Stimulated activated CD4-positive, alpha-beta T cell treated with anti-CD3 and anti-CD28 coated beads, Interleukin-15, amount 100 ng/mL, for 1 hour (primary cell): Measurements from ENCODE around the gene ENO3.
A peak's percentile ranks its signal among the peaks of the same experiment; 100 is the strongest.

Source experiments
- DNase-seq, 2 donors: peaks; one replicate each; pipeline ENCODE4 v3.0.0-alpha.2; 2020; ENCODE audit warnings: low read depth in 1 of 2, low spot score in 1 of 2

ENO3 gene

DNA sequence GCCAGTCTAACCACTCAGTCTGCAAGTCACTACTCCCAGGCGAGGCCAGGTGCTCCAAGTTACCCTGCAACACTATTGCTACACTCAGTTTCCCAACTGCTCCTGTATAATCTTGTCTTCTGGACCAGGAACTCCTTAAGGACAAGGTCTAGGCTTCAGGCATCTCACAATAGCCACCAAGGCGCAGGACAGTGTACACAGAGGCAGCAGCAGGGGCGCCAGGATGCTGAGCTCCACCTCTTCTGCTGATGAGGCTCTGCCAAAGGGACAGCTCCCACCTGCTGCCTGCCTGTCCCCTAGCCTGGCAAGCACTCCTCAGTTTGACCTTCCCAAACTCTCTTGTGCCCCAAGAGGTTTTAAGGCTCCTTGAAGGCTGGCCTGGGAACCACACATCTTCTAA lies 14.5 kb upstream of the ENO3 start:
- no peak for DNase-seq

DNA sequence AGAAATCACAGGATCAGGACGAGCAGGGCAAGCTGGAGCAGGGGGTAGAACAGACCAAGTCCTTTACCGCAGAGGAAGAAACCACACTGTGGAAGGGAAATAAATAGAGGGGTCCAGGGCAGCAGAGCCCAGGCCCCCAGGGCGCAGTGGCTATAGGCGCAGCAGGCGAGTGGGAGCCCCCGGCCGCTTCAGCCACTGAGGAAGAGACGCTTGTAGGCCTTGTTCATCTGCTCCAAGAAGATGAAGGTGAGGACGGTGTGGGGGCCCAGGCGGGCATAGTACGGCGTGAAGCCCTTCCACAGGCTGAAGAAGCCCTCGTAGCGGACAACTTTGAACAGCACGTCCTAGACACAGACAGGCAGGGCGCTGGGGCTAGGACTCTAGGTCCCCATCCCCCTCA lies 13.4 kb upstream of the ENO3 start:
- DNase-seq = no peak

DNA sequence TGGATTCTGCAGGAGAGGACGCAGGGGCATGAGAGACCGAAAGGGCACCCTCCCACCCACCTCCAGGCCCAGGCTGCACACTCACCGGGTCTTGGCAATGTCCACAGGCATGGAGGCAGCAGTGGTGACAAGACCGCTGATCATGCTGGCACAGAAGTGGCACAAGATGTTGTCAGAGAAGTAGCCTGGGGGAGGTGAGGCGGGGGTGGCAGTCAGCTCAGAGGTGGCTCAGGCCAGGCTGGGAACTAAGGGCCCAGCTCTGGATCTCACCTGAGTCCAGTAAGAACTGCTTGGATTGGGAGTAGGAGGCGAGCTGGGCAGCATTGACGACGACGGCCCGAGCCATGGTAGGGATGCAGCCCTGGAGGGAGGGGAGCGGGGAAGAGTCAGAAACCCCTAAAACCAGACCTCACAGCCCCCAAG lies 12.8 kb upstream of the ENO3 start:
- no peak for DNase-seq

DNA sequence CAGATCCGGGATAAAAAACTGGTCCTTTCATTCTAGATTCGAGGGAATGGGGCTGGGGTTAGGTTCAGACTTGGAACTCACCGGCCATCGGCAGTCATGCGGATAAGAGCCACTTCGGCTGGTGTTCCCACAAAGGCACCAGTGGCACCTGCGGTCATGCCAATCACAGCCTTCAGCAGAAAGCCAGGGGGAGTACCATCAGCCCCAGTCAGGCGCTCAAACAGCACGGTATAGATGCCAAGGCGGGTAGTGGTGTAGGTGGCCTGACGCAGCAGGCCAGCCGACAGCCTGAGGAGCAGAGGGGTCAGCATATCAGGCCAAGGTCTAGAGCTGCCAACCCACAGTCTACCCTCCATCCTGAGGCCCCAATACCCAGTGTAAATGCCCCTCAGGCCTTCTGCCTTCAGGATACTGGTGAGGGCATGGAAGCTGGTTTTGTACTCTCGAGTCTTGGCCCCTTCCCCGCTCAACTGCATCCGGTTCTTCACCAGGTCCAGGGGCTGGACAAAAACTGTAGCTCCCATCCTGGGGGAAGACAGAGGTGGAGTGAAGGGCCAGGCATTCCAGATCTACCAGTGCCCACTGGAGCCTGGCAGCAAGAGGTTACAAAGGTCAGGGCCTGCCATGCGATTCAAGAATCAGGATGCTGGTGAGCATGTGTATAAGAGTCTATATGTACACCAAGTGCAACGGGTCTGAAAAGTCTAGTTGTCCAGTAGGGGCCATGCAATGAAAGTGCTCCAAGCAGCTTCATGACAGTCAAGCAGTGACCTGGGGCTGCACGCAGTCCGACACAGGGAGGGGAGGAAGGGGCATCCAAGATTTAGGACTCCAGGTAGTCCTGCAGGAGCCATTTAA lies 12.0 kb upstream of the ENO3 start:
- DNase-seq = no peak

DNA sequence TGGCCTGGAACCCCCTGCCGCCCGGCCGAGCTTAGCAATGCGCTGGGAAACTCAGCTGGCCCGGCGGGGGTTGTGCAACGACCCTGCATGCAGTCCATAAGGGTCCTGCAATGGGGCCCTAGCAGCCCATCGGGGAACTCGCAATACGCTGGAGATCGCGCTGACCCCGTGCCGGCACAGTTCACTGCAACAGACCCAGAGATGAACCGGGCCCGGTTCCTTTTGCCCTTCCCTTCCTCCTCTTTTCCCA lies 11.4 kb upstream of the ENO3 start:
- DNase-seq = no peak

DNA sequence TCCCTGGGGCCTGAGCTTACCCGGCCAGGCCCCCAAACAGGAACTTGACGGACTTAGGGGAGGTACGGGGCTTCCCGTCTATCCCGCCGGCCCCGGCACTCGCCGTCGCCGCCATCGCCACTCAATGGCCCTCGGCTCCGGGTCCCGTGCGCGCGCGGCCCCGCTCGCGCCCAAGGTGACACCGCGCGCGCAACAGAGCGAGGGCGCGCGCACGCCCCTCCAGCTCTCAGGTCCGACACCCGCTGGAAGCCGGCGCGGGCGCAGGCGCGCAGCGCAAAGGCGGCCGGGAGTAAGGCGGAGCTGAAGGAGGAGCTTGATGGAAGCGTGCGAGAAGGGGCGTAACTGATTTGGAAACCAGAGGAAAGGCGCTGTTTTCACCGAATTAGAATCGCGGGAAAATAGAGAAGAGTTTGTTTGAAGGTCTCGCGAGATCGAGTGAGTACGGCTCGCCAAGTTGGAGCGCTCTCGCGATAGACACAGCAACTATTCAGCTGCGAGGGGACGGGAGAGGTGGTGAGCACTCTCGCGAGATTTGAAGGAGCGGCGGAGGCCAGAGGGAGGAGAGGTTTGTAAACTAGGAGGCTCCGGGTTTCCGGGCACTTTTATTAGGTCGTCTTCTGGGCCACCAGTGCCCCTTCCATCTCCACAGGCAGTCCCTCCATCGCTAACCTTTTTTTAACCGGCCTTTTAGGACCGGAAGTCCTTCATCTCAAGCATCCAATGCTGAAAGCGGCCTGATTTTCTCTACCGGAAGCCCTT lies 10.9 kb upstream of the ENO3 start, which contains the start of the genes RNF167 and SLC25A11:
Gene RNF167, plus strand, starts transcription at position 473 of the 759 bp plus-strand sequence. CDS start 642 bp downstream, outside the sequence.
Gene SLC25A11, minus strand, starts transcription at position 251 of the 759 bp plus-strand sequence. Its CDS starts 136 bp downstream, at position 115.
- peak; percentile 92 to 93 for DNase-seq

DNA sequence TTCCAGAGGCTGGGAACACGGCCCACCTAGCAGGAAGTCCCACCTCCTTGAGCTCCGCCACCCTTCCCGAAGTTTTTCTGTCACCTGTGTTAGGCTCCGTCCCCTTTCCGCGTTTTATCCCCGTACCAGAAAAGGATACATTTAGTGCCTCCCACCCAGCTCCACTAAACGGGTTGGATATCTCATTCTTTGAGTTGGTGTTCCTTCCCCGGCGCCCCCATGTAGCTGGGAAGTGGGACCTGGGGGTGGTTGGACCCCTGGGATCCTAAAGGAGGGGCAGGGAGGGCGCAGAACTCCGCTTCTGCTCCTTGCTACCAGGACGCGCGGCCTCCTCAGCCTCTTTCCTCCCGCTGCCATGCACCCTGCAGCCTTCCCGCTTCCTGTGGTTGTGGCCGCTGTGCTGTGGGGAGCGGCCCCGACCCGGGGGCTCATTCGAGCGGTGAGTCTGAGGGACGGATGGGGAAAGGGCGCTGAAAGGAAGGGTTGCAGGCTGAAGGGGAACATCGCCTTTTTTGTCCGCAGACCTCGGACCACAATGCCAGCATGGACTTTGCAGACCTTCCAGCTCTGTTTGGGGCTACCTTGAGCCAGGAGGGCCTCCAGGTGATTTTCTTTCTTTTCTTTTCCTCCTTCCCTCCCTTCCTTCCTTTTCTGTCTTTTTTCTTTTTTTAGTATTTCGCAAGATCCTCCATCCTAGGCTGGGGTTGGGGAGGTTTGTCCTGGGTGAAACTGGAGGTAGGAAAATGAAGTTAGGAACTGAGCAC lies 10.2 kb upstream of the ENO3 start:
- DNase-seq = peak in 1 of 2 donors; percentile 25

DNA sequence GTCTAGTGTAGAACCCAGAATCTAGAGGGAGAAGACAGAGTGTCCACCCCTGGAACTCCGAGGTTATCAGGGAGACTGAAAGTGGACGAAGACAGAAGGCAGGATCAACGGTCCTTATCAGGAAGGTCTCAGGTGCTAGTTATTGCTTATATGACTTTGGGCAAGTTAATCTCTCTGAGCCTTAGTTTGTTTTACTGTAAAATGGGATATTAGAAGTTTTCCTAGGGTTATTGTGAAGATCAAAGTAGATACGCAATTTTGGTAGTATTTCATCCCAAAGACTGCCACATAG lies 9.7 kb upstream of the ENO3 start:
- no peak for DNase-seq

DNA sequence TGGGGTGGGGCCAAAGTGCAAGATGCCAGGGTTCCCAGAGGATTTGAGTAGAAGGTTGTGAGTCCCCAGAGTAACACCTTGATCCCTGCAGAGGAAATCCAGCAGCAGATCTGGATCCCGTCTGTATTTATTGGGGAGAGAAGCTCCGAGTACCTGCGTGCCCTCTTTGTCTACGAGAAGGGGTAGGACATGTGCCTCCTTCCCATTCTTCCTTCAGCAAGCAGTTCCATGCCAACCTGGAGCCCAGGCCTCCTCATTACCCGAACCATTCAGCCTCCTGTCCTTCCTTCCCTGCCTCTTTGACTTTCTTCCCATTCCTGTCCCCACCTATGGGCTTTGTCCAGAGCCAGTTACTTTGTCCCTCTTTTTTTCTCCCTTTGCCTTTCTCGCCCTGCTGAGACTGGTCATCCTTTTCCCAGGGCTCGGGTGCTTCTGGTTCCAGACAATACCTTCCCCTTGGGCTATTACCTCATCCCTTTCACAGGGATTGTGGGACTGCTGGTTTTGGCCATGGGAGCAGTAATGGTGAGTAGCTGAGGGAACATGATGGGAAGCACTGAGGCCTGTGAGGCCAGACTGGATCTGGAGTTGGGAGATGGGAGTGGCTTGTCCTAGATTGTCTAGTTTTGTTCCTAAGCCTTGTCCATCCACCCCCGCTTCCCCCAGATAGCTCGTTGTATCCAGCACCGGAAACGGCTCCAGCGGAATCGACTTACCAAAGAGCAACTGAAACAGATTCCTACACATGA lies 8.0 kb upstream of the ENO3 start:
- DNase-seq = no peak

DNA sequence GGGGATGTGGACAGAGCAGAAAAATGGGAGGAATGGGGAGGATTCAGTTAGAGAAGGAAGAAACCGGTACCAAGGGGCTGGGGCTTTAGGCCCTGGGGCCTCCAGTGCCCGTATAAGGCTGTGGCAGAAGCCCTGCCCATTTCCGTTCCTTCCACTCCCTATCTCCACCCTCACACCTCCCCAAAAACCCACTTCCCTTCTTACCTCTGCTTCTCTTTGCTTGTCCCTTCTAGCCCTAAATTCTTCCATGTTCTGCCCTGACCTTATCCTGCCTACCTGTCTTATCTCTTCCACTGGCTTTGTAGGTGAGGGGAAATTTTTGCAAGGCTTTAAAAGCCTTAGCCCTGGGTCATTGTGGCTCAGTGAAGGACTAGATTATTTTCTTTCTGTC lies 6.8 kb upstream of the ENO3 start:
- no peak for DNase-seq

DNA sequence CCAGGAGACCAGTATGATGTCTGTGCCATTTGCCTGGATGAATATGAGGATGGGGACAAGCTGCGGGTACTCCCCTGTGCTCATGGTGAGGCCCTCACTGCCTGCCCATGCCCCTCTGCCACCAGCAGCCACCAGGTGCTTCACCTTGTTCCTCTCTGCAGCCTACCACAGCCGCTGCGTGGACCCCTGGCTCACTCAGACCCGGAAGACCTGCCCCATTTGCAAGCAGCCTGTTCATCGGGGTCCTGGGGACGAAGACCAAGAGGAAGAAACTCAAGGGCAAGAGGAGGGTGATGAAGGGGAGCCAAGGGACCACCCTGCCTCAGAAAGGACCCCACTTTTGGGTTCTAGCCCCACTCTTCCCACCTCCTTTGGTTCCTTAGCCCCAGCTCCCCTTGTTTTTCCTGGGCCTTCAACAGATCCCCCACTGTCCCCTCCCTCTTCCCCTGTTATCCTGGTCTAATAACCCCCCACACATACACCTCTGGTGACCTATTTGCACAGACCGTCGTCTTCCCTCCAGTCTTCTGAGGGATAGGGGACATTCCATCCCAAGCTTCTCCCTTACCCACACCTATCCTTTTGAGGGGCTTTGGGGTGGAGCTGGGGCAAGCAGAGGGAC lies 6.3 kb upstream of the ENO3 start:
- no peak for DNase-seq

DNA sequence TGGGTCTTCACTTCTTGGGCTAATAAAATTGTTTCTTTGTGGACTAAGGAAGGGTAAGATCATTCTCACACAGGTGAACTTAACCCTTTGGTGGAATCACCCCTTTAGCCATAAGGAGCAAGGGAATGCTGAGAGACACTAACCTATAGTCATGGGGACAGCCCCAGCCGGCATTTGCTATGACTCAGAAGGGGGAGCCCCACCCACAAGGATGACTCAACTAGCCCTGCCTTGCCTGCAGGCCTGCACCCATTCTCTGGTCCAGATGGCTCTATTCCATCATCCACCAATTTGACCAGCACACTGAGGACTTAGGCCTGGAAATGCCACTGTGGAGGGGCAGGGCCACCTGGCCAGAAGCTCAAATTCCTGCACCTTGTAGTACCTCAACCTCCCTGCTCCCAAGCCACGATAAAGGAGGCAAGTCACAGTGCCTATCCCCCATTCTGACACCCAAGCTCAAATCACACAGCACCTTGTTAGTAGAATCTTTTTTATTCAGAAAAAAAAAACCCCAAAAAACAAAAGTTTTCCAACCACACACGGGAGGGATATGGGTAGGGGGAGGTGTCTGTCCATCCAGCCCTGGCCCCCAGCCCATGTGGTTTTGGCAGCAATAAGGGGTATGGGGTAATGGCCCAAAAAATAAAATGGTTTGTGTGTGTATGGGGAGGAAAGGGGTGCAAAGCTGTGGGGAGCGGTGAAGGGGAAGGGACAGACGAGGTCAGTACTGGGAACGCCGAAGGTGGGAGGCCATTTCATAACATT lies 5.6 kb upstream of the ENO3 start:
- DNase-seq = peak; percentile 59 to 72

DNA sequence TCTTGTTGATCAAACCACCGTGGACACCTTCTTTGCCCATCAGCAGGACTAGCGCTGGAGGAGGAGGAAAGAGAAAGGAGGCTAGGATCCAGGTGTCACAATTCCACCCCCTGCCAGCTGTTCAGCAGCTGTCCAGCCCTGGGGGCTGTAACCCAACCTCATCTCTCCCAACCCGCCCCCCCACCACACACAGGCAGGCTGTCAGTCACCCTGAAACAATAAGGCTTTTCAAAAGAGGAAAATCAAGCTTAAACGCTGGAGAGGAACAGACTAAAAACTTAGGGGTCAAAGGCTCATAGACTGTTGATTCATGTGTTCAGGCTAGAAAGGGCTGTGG lies 5.0 kb upstream of the ENO3 start:
- DNase-seq = no peak

DNA sequence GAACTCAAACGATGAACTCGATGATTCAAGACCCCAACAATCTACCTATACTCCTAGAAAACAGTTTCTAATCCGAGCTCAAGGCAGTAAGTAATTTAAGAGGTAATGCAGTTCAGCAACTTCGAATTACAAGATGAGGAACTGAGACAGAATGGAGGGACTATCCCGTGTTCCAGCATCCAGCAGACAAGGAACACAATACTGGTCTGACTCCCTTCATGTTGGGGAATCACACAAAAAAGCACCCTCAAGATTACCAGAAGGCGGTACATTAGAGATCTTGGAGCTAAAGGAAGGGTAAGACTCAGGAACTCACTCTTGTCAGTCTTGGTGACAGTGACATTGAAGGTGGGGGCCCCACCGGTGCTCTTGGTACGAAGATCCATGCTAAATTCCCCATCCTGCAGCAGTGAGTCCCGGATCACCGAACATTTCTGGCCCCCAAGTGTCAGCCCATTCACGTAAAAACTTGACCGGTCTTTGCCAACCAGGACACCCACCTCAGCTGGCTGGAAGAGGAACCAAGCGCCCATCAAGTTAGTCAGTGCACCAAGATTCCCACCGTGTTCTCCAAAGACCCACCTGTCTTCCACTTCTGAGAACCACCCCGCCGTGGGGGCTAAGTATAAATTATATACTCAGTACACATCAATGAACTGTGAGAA lies 4.5 kb upstream of the ENO3 start:
- DNase-seq = no peak

DNA sequence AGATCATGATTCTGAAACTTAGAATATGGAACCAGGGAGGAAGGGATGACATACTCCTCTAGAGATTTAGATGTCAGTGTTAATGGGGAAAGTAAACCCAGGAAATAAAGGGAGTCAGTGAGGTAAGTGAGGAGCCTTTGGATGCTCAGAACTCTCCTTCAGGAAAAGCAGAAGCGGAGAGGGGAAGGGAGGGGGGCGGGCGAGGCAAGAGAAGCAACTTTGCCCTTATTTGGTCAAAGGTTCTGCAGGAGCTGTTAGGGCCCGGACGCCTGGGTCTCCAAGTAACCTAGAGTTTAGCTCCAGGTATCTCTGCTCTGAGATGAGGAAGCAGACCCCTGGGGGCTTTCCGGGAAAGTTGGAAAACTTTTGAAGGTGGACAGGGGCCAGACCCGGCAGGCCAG lies 3.9 kb upstream of the ENO3 start:
- DNase-seq = no peak

DNA sequence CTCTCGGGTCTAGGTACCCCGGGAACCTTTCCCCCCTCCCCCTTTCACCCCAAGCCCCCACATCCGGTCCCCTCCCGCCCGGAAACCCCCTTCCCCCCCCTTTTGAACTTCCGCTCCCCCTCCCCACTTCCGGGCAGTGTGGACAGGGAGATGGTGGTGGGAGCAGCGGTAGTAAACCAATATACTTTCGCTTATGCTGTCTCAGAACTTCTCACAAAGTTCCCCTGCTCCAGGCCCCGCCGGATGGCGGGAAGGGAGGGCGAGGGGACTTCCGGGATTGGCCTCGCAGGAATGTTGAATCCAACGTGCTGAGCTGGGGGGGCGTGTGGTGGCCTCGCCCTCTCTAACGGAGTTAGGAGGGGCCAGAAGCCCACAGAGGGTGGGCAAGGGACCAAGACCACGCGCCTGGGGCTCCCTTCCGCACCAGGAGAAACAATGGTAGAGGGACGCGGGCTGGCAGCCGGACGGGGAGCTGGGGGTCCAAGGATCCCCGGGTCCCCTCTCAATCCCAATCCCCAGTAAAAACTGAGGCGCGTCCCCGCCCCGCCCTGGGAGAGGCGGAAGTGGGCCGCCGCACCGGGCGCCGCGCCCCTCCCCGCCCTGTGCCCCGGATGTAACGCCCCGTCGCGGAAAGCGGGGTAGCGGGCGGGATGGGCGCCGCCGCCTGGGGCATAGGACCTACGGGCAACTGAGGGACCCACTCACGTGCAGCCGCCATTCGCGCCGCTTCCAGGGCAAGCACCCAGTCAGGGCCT lies 3.3 kb upstream of the ENO3 start:
- DNase-seq = peak; percentile 55 to 59

DNA sequence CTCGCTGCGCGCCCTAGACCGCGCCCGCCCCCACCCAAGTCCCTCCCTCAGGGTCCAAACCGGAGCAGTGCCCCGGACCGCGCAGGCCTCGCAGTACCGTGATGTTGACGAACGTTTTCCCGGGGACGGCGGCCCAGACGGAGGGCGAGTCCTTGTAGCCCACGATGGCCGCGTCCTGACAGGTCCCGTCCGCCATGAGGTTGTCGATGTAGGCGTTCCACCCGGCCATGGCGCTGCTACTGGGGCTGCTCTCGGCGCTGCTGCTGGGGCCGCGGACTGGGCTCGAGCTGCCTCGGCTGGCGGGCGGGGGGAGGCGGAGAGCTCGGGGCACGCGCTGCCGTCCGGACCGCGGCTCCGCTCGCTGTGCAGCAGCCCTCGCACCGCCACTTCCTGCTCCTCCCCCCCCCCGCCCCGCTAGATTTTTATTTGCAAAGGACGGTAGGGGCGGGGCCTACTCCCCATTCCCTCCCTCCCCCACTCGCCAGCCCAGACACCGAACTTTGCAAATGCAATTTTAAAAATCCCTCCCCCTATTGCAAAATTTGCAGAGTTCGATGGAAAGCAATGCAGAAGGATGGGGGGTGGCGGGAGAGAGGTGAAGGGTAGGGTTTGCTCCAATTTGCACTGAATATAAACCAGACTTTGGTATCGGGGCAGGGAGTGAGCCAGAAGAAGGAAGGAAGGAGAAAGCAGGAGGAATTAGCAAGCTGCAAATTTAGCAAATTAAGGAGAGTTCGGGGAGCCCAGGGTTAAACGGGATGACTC lies 2.6 kb upstream of the ENO3 start, which contains the start of gene PFN1:
Gene PFN1, minus strand, starts transcription at position 365 of the 765 bp plus-strand sequence. Its CDS starts 136 bp downstream, at position 229.
- DNase-seq = peak; percentile 83 to 85

DNA sequence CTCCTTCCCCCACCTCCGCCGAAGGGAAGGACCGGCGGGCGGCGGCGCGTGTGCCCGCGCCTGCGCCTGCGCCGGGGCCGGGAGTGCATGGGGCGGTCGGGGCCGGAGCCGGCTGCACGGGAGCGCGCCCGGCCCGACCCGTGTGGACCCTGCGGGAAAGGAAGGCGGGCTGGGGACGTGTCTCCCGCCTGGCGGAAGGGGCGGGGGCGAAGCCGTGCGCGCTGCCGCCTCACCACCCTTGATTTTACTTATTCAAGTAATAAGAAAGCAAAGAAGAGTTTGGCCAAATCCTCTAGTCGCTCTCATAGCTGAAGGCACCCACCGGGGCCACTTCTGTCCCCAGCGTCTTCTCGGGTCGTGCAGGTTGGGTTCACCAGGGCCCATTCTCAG lies 2.0 kb upstream of the ENO3 start:
- peak; percentile 47 to 59 for DNase-seq
